Omental fat pad (tissue), 4 donors: Measurements from ENCODE around the gene KDELR1. TPM values are rescaled to one million over a fixed set of nuclear protein-coding genes. Genes with fewer than 3 reads are reported as not detected.

Experiments
- ATAC-seq: fragments of 150-250 bp; one replicate; pipeline ENCODE4 v1.9.1; 2016; ENCODE audit warnings: mild to moderate bottlenecking, moderate library complexity; ENCODE audit not compliant: low FRiP score
- DNase-seq: peaks from one replicate; pipeline ENCODE4 v3.0.0-alpha.2; 2019; ENCODE audit warnings: low spot score
- CTCF ChIP-seq, 3 donors: fragments of 450-650 bp; IDR thresholded peaks; one replicate each; pipeline ENCODE4 v1.5.1; 2016 to 2017; ENCODE audit warnings: antibody characterized with exemption in 3 of 3, mild to moderate bottlenecking in 3 of 3, moderate library complexity in 2 of 3
- total RNA-seq, 4 donors: library from RNA; depleted of rRNA; stranded (reverse); fragments of >200 nt; gene quantifications; one replicate each; pipeline ENCODE4 v1.1.0, GENCODE V29; 2016

The KDELR1 gene
- total RNA-seq, 4 donors from 2014 or later, result 72.2 to 102 (median 75.3) TPM

GRCh38 chr19:48371367-48371766 is 20.0 kb downstream of the KDELR1 start:
- DNase-seq (no peak), ATAC-seq (no peak)
- TF ChIP-seq CTCF (IDR thresholded peaks at IDR 0.05), result no peak

GRCh38 chr19:48370955-48371354 is 20.4 kb downstream of the KDELR1 start:
- TF ChIP-seq CTCF (IDR thresholded peaks at IDR 0.05), result no peak
- DNase-seq, result no peak
- no peak for ATAC-seq

- TF ChIP-seq CTCF (IDR thresholded peaks at IDR 0.05), result no peak
Measured at GRCh38 chr19:48368936-48369335, 22.4 kb downstream of the KDELR1 start.

GRCh38 chr19:48367855-48368254 is 23.5 kb downstream of the KDELR1 start:
- no peak for DNase-seq
- no peak for TF ChIP-seq CTCF (IDR thresholded peaks at IDR 0.05)
- no peak for ATAC-seq

More at GRCh38 chr19:48368936-48369335, 22.4 kb downstream of the KDELR1 start:
- DNase-seq, result no peak
- ATAC-seq, result no peak

GRCh38 chr19:48365602-48366001 is 25.7 kb downstream of the KDELR1 start:
- DNase-seq (no peak), ATAC-seq (no peak)
- no peak for TF ChIP-seq CTCF (IDR thresholded peaks at IDR 0.05)

- no peak for ATAC-seq
- no peak for TF ChIP-seq CTCF (IDR thresholded peaks at IDR 0.05)
- DNase-seq, result no peak
Measured at GRCh38 chr19:48364598-48365348, 26.6 kb downstream of the KDELR1 start.
